K562 (cell line): ENCODE data around the gene EXTL1. TPM values are rescaled to one million over a fixed set of nuclear protein-coding genes. Genes with fewer than 3 reads are reported as not detected.

Source experiments
- ATAC-seq: fragments of 200-7000 bp; cut with Tn5 transposase; 3 replicates; pipeline ENCODE4 v1.9.1; 2020; ENCODE audit warnings: moderate library complexity
- BruUV-seq: library from RNA; stranded (reverse); fragments of 400-500 nt; replicated peaks from 2 replicates; lab custom pipeline; 2021; lab: Mats Ljungman, UMichigan
- CTCF ChIA-PET: fragments of 300-600 bp; formaldehyde crosslinking; extraction: SDS; loops from one replicate; lab custom pipeline; 2021; ENCODE audit warnings: low intra/inter-chr PET ratio; lab: Yijun Ruan, JAX
- POLR2A ChIA-PET: fragments of 300-600, 350-650 bp; sonication (Branson Sonifier 250); formaldehyde crosslinking; extraction: SDS; loops from one replicate; lab custom pipeline; 2021; ENCODE audit warnings: antibody characterized with exemption, inconsistent platforms; lab: Yijun Ruan, JAX
- DNase-seq, 4 experiments: peaks; one replicate each; pipeline versions ENCODE4 v3.0.0 to v3.0.0-alpha.2; 2011 to 2018; ENCODE audit warnings: low spot score in 3 of 4, mixed read lengths in 3 of 4; ENCODE audit errors: extremely low read depth in 1 of 4
- FAIRE-seq: peaks from 2 replicates; lab custom pipeline; 2011; peaks lifted over from hg19 to GRCh38; lab: Jason Lieb, UNC
- H2AFZ ChIP-seq: 2 replicates; pipeline ENCODE4 v1.6.0; 2011; ENCODE audit warnings: low read depth, low read length, control low read depth, inconsistent platforms
- H3K27ac ChIP-seq: fragments of 200-600 bp; 3 replicates; pipeline ENCODE4 v1.8.0; 2011; ENCODE audit warnings: low read depth, mild to moderate bottlenecking, control low read depth, inconsistent platforms, low read length, moderate library complexity, mixed read lengths; ENCODE audit errors: extremely low read depth
- H3K27me3 ChIP-seq, 2 experiments: fragments of 300-600 bp in 1 of 2; 2 replicates in 1 of 2; 3 replicates in 1 of 2; pipeline versions ENCODE4 v1.6.0 to v1.8.0; 2011; ENCODE audit warnings: inconsistent platforms in 2 of 2, low read length in 2 of 2, mild to moderate bottlenecking in 1 of 2, mixed read lengths in 1 of 2, moderate library complexity in 1 of 2; ENCODE audit not compliant: control insufficient read depth in 2 of 2, insufficient read depth in 2 of 2
- H3K36me3 ChIP-seq: fragments of 300-600 bp; 3 replicates; pipeline ENCODE4 v1.8.0; 2011; ENCODE audit warnings: mild to moderate bottlenecking, low read length, inconsistent platforms; ENCODE audit not compliant: control insufficient read depth, insufficient read depth
- H3K4me1 ChIP-seq, 2 experiments: fragments of 200-600 bp in 1 of 2; replicated peaks in 1 of 2; 2 replicates in 1 of 2; 3 replicates in 1 of 2; pipeline versions ENCODE4 v1.5.1 to v1.8.0; 2011; ENCODE audit warnings: inconsistent platforms in 2 of 2, low read length in 2 of 2, mild to moderate bottlenecking in 1 of 2, mixed read lengths in 1 of 2, moderate library complexity in 1 of 2; ENCODE audit not compliant: control insufficient read depth in 2 of 2, insufficient read depth in 2 of 2
- H3K4me2 ChIP-seq: 2 replicates; pipeline ENCODE4 v1.6.1; 2011; ENCODE audit warnings: low read length, control low read depth, inconsistent platforms, mixed read lengths; ENCODE audit not compliant: insufficient read depth
- H3K4me3 ChIP-seq: fragments of 200-600 bp; sonication (generic), shearing (Covaris generic); 2 replicates; pipeline ENCODE4 v1.5.1; 2016; ENCODE audit warnings: control low read depth, inconsistent platforms
- H3K79me2 ChIP-seq: fragments of 200-600 bp; 3 replicates; pipeline ENCODE4 v1.8.0; 2011; ENCODE audit warnings: low read length, inconsistent platforms; ENCODE audit not compliant: control insufficient read depth, insufficient read depth
- H3K9ac ChIP-seq, 2 experiments: 2 replicates each; pipeline versions ENCODE4 v1.6.0 to v1.6.1; 2011; ENCODE audit warnings: low read depth in 2 of 2, low read length in 2 of 2, control low read depth in 1 of 2, inconsistent platforms in 1 of 2, mild to moderate bottlenecking in 1 of 2, mixed read lengths in 1 of 2; ENCODE audit not compliant: insufficient read depth in 1 of 2
- H3K9me1 ChIP-seq: one replicate; pipeline ENCODE4 v1.6.0; 2011; ENCODE audit warnings: inconsistent platforms, mild to moderate bottlenecking, low read length, moderate library complexity; ENCODE audit not compliant: control insufficient read depth, insufficient read depth
- H3K9me3 ChIP-seq: replicated peaks from 2 replicates; pipeline ENCODE4 v1.5.1; 2011; ENCODE audit warnings: low read depth, low read length, inconsistent platforms; ENCODE audit not compliant: control insufficient read depth, insufficient read depth
- H4K20me1 ChIP-seq: replicated peaks from 2 replicates; pipeline ENCODE4 v1.6.1; 2011; ENCODE audit warnings: low read length, inconsistent platforms, mixed read lengths; ENCODE audit not compliant: control insufficient read depth, insufficient read depth
- KDM4B ChIP-seq, 2 experiments: fragments of 450-650 bp in 1 of 2; sonication (generic) in 1 of 2; IDR thresholded peaks; 2 replicates each; pipeline ENCODE4 v1.6.1; 2016 to 2017; ENCODE audit warnings: borderline replicate concordance in 2 of 2, antibody characterized with exemption in 1 of 2, low read depth in 1 of 2, mild to moderate bottlenecking in 1 of 2
- TOE1 ChIP-seq, 2 experiments: fragments of 450-650 bp in 1 of 2; sonication (generic) in 1 of 2; formaldehyde crosslinking in 1 of 2; IDR thresholded peaks; 2 replicates each; pipeline versions ENCODE4 v1.7.1 to v1.8.0; 2016 to 2022; ENCODE audit warnings: borderline replicate concordance in 2 of 2, mild to moderate bottlenecking in 2 of 2, antibody characterized with exemption in 1 of 2, inconsistent platforms in 1 of 2, low read depth in 1 of 2, missing genetic modification reagents in 1 of 2, moderate library complexity in 1 of 2
- ZNF146 ChIP-seq: IDR thresholded peaks from one replicate; pipeline ENCODE4 v1.6.1; 2018; ENCODE audit warnings: missing compliant biosample characterization; ENCODE audit not compliant: unreplicated experiment
- ZNF197 ChIP-seq: fragments of 200-800 bp; sonication (Bioruptor generic); IDR thresholded peaks from 2 replicates; pipeline ENCODE4 v1.6.1; 2016; ENCODE audit warnings: low read depth, missing genetic modification characterization, missing compliant biosample characterization
- WGBS: fragments of 100-300 bp; shearing (Covaris generic); methylation state at CpG from one replicate; pipeline ENCODE4 v1.1.6; 2016; ENCODE audit warnings: low coverage, mixed read lengths; ENCODE audit not compliant: insufficient coverage; ENCODE audit errors: missing lambda C conversion rate; 5-methylcytosine and 5-hydroxymethylcytosine counted together
- in situ Hi-C: fragments of 300-500 bp; cut with MboI; formaldehyde crosslinking; loops from 4 replicates; pipeline ENCODE4 v1.15.0; 2018; ENCODE audit warnings: inconsistent platforms, mixed read lengths
- intact Hi-C: fragments of 100-400 bp; cut with micrococcal nuclease; formaldehyde crosslinking; loops from 2 replicates; pipeline ENCODE4 v1.14.2; 2022
- polyA plus RNA-seq, 8 experiments: library from polyadenylated mRNA; depleted of rRNA in 4 of 8; stranded (reverse) in 5 of 8; unstranded in 3 of 8; fragments of >200 nt; fragmentation: Nextera tagmentation in 2 of 8; fragmentation: Illumina TruSeq in 1 of 8; extraction: Ambion mirVana in 2 of 8; extraction: Trizol in 1 of 8; gene quantifications; 2 replicates each; pipeline versions ENCODE4 v1.2.1 to v1.2.3, GENCODE V29; 2011 to 2014; ENCODE audit warnings: inconsistent platforms in 1 of 8, missing spikeins in 1 of 8
- total RNA-seq, 7 experiments: library from RNA; depleted of rRNA in 6 of 7; stranded (reverse); fragments of >200 nt in 6 of 7; fragmentation: Illumina TruSeq in 2 of 7; extraction: Trizol in 2 of 7; gene quantifications; 2 replicates each; pipeline versions ENCODE4 v1.2.1 to v1.2.3, GENCODE V29; 2011 to 2021; ENCODE audit warnings: low replicate concordance in 1 of 7
- TF ChIP-seq, protein P1 (sequence below), 3 experiments: fragments of 200-800 bp in 1 of 3; sonication (Bioruptor generic) in 1 of 3; sonication (generic) in 1 of 3; formaldehyde crosslinking in 1 of 3; IDR thresholded peaks; 2 replicates each; pipeline versions ENCODE4 v1.6.1 to v1.8.0; 2016 to 2022; ENCODE audit warnings: mild to moderate bottlenecking in 2 of 3, missing compliant biosample characterization in 2 of 3, missing genetic modification characterization in 2 of 3, missing genetic modification reagents in 1 of 3
- TF ChIP-seq, protein P2 (sequence below): fragments of 450-650 bp; IDR thresholded peaks from 2 replicates; pipeline ENCODE4 v1.6.1; 2016

The EXTL1 gene
- total and polyA plus RNA-seq, 9 of the 15 experiments (the other 6 are each of a cell fraction or from before 2014, with no cell fraction given): 0.04 to 0.23 (median 0.08) TPM; not detected in 3

DNA sequence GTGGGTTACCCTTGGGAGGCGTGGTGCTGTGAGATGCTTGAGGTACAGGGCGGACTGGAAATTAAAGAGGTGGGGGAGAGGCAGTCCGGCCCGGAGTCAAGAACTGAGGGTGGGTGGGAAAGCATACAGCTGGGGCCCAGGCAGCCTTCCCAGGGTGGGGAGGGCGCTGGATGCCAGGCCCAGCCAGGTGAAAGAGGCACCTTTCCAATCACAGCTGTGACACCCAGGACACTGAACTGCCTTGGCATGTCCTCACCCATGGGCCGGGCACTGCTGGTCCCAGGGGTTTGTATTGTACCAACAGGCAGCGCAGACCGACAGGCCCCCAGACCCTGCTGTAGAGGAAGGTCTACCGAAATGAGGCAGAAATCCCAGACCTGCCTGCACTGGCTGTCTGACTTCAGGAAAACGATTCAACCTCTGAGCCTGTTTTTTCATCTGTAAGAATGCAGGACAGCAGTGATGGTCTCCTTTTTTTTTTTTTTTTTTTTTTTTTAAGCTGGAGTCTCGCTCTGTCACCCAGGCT, 15.2 kb downstream of the EXTL1 start:
- ATAC-seq: no peak
- Histone ChIP-seq H3K36me3 (no peaks in the 10 kb centered on the region), H2AFZ (peak overlapping the region; percentile 98; the same call in 1 of the 2 replicates), H4K20me1 (no peaks in the 10 kb centered on the region), H3K27ac (no peak overlapping the region; the same call in 2 of the 3 replicates), H3K79me2 (peaks cover 8% of the 10 kb centered on the region; the same call in 2 of the 3 replicates), H3K4me2 (peak overlapping the region; percentile 99), H3K9ac (peak overlapping the region; percentile 93 to 96; a peak in 3 of 4 replicates), H3K9me3 (no peaks in the 10 kb centered on the region), H3K9me1 (no peaks in the 10 kb centered on the region), H3K4me1 (peaks cover 25 to 53% of the 10 kb centered on the region in 2 experiments), H3K4me3 (peak overlapping the region; percentile 77; the same call in 1 of the 2 replicates), H3K27me3 (no peaks in the 10 kb centered on the region)
- DNase-seq: no peak
- no TSS peak for BruUV-seq
- in situ Hi-C loops (no loop called here), intact Hi-C loops (loop anchor here (1.0 to 2.0 kb wide), 4 partner anchors 33 to 124 kb away; no protein-coding TSS in a partner anchor)
- TF ChIP-seq, protein P1, sequence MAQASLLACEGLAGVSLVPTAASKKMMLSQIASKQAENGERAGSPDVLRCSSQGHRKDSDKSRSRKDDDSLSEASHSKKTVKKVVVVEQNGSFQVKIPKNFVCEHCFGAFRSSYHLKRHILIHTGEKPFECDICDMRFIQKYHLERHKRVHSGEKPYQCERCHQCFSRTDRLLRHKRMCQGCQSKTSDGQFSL (CRISPR knock-in tag; IDR thresholded peaks at IDR 0.05): no peak
- TF ChIP-seq, protein P1 (tag; IDR thresholded peaks at IDR 0.05): peak in 1 of 2 experiments; percentile 1; a peak in 1 of 4 replicates
- TF ChIP-seq KDM4B (IDR thresholded peaks at IDR 0.05; ENCODE audit: borderline replicate concordance in 2 of 2, low read depth in 1 of 2) (no peak), ZNF146 (CRISPR knock-in tag) (no peak), TOE1 (IDR thresholded peaks at IDR 0.05; ENCODE audit: borderline replicate concordance) (no peak), TOE1 (CRISPR knock-in tag; IDR thresholded peaks at IDR 0.05; ENCODE audit: borderline replicate concordance, low read depth) (no peak), ZNF197 (CRISPR knock-in tag) (no peak)
- TF ChIP-seq, protein P2, sequence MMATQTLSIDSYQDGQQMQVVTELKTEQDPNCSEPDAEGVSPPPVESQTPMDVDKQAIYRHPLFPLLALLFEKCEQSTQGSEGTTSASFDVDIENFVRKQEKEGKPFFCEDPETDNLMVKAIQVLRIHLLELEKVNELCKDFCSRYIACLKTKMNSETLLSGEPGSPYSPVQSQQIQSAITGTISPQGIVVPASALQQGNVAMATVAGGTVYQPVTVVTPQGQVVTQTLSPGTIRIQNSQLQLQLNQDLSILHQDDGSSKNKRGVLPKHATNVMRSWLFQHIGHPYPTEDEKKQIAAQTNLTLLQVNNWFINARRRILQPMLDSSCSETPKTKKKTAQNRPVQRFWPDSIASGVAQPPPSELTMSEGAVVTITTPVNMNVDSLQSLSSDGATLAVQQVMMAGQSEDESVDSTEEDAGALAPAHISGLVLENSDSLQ: 0 out of 2 replicates have a peak, but pooled peaks have one; percentile 76
- no peak for FAIRE-seq
- WGBS: 65% methylated on average over 10 of the region's 11 CpGs
- ChIA-PET CTCF (interaction anchor here (1.0 to 3.9 kb wide), 5 partner anchors 69 to 127 kb away, joined by 3 to 65 read pairs (median 10); partner anchors contain the start of gene PDIK1L), POLR2A (interaction anchor here (0.9 to 3.1 kb wide), 12 partner anchors 8 to 197 kb away, joined by 3 to 23 read pairs (median 6); partner anchors contain the start of genes CEP85 and SLC30A2)
